ENCODE results near the gene GDPD1. TPM values are rescaled to one million over a fixed set of nuclear protein-coding genes. Genes with fewer than 3 reads are reported as not detected.
"Not testable (repeated sequence)": the region's sequence is repeated elsewhere in the genome, so short reads cannot be mapped to it uniquely, and the experiment has no call there.

The GDPD1 gene
- total RNA-seq, 2 experiments from 2014 or later: 1.3 to 5.0 TPM

DNA sequence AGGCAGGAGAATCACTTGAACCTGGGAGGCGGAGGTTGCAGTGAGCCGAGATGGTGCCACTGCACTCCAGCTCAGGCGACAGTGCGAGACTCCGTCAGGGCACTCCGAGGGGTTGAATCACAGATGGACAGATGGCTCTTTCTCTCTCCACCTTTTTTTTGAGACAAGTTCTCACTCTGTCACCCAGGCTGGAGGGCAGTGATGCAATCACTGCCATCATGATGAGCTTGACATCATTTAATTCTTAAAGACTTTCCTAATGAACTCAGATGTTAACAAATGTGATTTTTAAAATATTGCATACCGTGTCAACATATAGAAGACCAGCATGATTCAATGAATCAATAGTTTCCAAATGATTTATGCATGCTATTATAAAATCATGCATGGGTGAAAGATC lies 3.5 kb downstream of the GDPD1 start:
- DNase-seq (ENCODE audit: low spot score): no peak
- intact Hi-C loops (cut with micrococcal nuclease; ENCODE audit: unreplicated experiment): no loop called here
- CTCF ChIA-PET (ENCODE audit: unreplicated experiment): no interaction called here
- H3K4me3 ChIP-seq (ENCODE audit: low read depth, low read length, poor library complexity, severe bottlenecking): no peak overlapping the region
- no peak for TF ChIP-seq EZH2phosphoT487 (IDR thresholded peaks at IDR 0.05; ENCODE audit: borderline replicate concordance, low read depth, low read length)
- no peaks in the 10 kb centered on the region for H3K9me2 ChIP-seq (ENCODE audit: insufficient read depth, low read length)
- H3K36me3 ChIP-seq (ENCODE audit: insufficient read depth, low read length): no peaks in the 10 kb centered on the region
- H3K9me3 ChIP-seq (ENCODE audit: low read length): no peaks in the 10 kb centered on the region
- H3K27ac ChIP-seq (ENCODE audit: low read depth, low read length, poor library complexity, severe bottlenecking): no peak overlapping the region
- POLR2A ChIA-PET: no interaction called here
- H4K20me1 ChIP-seq (ENCODE audit: insufficient read depth, low read length): no peaks in the 10 kb centered on the region
- peaks cover 15% of the 10 kb centered on the region for H3K4me1 ChIP-seq (ENCODE audit: insufficient read depth, low read length, poor library complexity, severe bottlenecking)
- no peak overlapping the region for H3K4me2 ChIP-seq (ENCODE audit: low read length)
- H3K79me2 ChIP-seq (ENCODE audit: insufficient read depth, low read depth, low read length): no peaks in the 10 kb centered on the region
- BruUV-seq (replicated peaks): no TSS peak
- H2AFZ ChIP-seq (ENCODE audit: low read length): no peak overlapping the region

DNA sequence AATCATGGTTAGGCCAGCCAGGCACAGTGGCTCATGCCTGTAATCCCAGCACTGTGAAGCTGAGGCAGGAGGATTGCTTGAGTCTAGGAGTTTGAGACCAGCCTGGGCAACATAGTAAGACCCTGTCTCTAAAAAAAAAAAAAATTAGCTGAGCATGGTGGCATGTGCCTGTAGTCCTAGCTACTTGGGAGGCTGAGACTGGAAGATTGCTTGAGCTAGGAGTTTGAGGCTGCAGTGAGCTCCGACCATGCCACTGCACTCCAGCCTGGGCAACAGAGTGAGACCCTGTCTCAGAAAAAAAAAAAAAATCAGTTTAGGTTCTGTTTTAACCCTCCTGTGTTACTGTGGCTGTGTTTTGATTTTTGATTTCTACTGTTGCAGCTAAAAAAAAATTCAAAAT lies 8.3 kb downstream of the GDPD1 start:
- H4K20me1 ChIP-seq (ENCODE audit: insufficient read depth, low read length); H2AFZ ChIP-seq (ENCODE audit: low read length); H3K4me1 ChIP-seq (ENCODE audit: insufficient read depth, low read length, poor library complexity, severe bottlenecking); DNase-seq (ENCODE audit: low spot score); H3K4me3 ChIP-seq (ENCODE audit: low read depth, low read length, poor library complexity, severe bottlenecking); H3K4me2 ChIP-seq (ENCODE audit: low read length); BruUV-seq (replicated peaks); H3K79me2 ChIP-seq (ENCODE audit: insufficient read depth, low read depth, low read length); intact Hi-C loops (cut with micrococcal nuclease; ENCODE audit: unreplicated experiment); H3K27ac ChIP-seq (ENCODE audit: low read depth, low read length, poor library complexity, severe bottlenecking); H3K9me2 ChIP-seq (ENCODE audit: insufficient read depth, low read length); H3K9me3 ChIP-seq (ENCODE audit: low read length); H3K36me3 ChIP-seq (ENCODE audit: insufficient read depth, low read length); CTCF ChIA-PET (ENCODE audit: unreplicated experiment): not testable (repeated sequence)
- POLR2A ChIA-PET: interaction anchor here (0.6 to 1.2 kb wide), 10 partner anchors 9 to 789 kb away, joined by 3 to 5 read pairs (median 3); no protein-coding TSS in a partner anchor

- intact Hi-C loops (cut with micrococcal nuclease; ENCODE audit: unreplicated experiment): no loop called here
- Histone ChIP-seq H3K79me2 (ENCODE audit: insufficient read depth, low read depth, low read length) (no peaks in the 10 kb centered on the region), H3K36me3 (ENCODE audit: insufficient read depth, low read length) (no peaks in the 10 kb centered on the region), H3K9me3 (ENCODE audit: low read length) (no peaks in the 10 kb centered on the region), H3K9me2 (ENCODE audit: insufficient read depth, low read length) (no peaks in the 10 kb centered on the region), H3K27ac (ENCODE audit: low read depth, low read length, poor library complexity, severe bottlenecking) (no peak overlapping the region), H3K4me1 (ENCODE audit: insufficient read depth, low read length, poor library complexity, severe bottlenecking) (no peaks in the 10 kb centered on the region), H3K4me2 (ENCODE audit: low read length) (no peak overlapping the region), H3K4me3 (ENCODE audit: low read depth, low read length, poor library complexity, severe bottlenecking) (no peak overlapping the region), H2AFZ (ENCODE audit: low read length) (no peak overlapping the region), H4K20me1 (ENCODE audit: insufficient read depth, low read length) (no peaks in the 10 kb centered on the region)
- CTCF ChIA-PET (ENCODE audit: unreplicated experiment): no interaction called here
- BruUV-seq (replicated peaks): no TSS peak
- no peak for DNase-seq (ENCODE audit: low spot score)
- TF ChIP-seq EZH2phosphoT487 (IDR thresholded peaks at IDR 0.05; ENCODE audit: borderline replicate concordance, low read depth, low read length) (no peak), CTCF (conservative IDR thresholded peaks at IDR 0.05; ENCODE audit: low read length) (no peak)
- POLR2A ChIA-PET: interaction anchor here (0.5 to 0.6 kb wide), 2 partner anchors 11 to 140 kb away, joined by 3 to 4 read pairs; no protein-coding TSS in a partner anchor
These were observed 10.5 kb downstream of the GDPD1 start for GRCh38 chr17:59230764-59231163.

- Histone ChIP-seq H3K9me2 (ENCODE audit: insufficient read depth, low read length) (no peaks in the 10 kb centered on the region), H3K4me2 (ENCODE audit: low read length) (no peak overlapping the region), H3K4me1 (ENCODE audit: insufficient read depth, low read length, poor library complexity, severe bottlenecking) (no peaks in the 10 kb centered on the region), H3K27ac (ENCODE audit: low read depth, low read length, poor library complexity, severe bottlenecking) (no peak overlapping the region), H2AFZ (ENCODE audit: low read length) (no peak overlapping the region), H4K20me1 (ENCODE audit: insufficient read depth, low read length) (no peaks in the 10 kb centered on the region), H3K79me2 (ENCODE audit: insufficient read depth, low read depth, low read length) (no peaks in the 10 kb centered on the region), H3K36me3 (ENCODE audit: insufficient read depth, low read length) (no peaks in the 10 kb centered on the region), H3K9me3 (ENCODE audit: low read length) (no peaks in the 10 kb centered on the region), H3K4me3 (ENCODE audit: low read depth, low read length, poor library complexity, severe bottlenecking) (no peak overlapping the region)
- no peak for DNase-seq (ENCODE audit: low spot score)
- CTCF ChIA-PET (ENCODE audit: unreplicated experiment): no interaction called here
- POLR2A ChIA-PET: no interaction called here
- intact Hi-C loops (cut with micrococcal nuclease; ENCODE audit: unreplicated experiment): no loop called here
- BruUV-seq (replicated peaks): no TSS peak
- no peak for TF ChIP-seq EZH2phosphoT487 (IDR thresholded peaks at IDR 0.05; ENCODE audit: borderline replicate concordance, low read depth, low read length)
- TF ChIP-seq CTCF (conservative IDR thresholded peaks at IDR 0.05; ENCODE audit: low read length): no peak
These were observed 14.3 kb downstream of the GDPD1 start for GRCh38 chr17:59234631-59235030.
